Loucy (cell line): Measurements from ENCODE around the gene SEC14L2.

Source experiments
- H2AFZ ChIP-seq: fragments of 200-600 bp; sonication (generic); 2 replicates; pipeline ENCODE4 v1.6.0; 2016; ENCODE audit warnings: antibody characterized with exemption, mild to moderate bottlenecking, low read length, moderate library complexity
- H3F3A ChIP-seq: fragments of 200-600 bp; 2 replicates; pipeline ENCODE4 v1.6.0; 2016; ENCODE audit warnings: antibody characterized with exemption, low read depth, mild to moderate bottlenecking
- H3K27me3 ChIP-seq: fragments of 200-600 bp; sonication (generic); 2 replicates; pipeline ENCODE4 v1.6.1; 2014; ENCODE audit warnings: low read length, mild to moderate bottlenecking; ENCODE audit not compliant: insufficient read depth, poor library complexity, severe bottlenecking
- H3K36me3 ChIP-seq: fragments of 200-600 bp; sonication (generic); 2 replicates; pipeline ENCODE4 v1.6.1; 2016; ENCODE audit warnings: low read length; ENCODE audit not compliant: insufficient read depth
- H3K4me1 ChIP-seq: fragments of 200-600 bp; sonication (generic); 2 replicates; pipeline ENCODE4 v1.5.1; 2014; ENCODE audit warnings: low read length, mild to moderate bottlenecking; ENCODE audit not compliant: insufficient read depth, poor library complexity, severe bottlenecking
- H3K4me2 ChIP-seq: fragments of 200-600 bp; sonication (generic); 2 replicates; pipeline ENCODE4 v1.6.0; 2014; ENCODE audit warnings: antibody characterized with exemption, low read length, low read depth, mild to moderate bottlenecking; ENCODE audit not compliant: poor library complexity, severe bottlenecking
- H3K4me3 ChIP-seq: fragments of 200-600 bp; sonication (generic); 2 replicates; pipeline ENCODE4 v1.5.1; 2014; ENCODE audit warnings: low read length, mild to moderate bottlenecking, mixed read lengths; ENCODE audit not compliant: poor library complexity, severe bottlenecking
- H3K79me2 ChIP-seq: fragments of 200-600 bp; sonication (generic); 2 replicates; pipeline ENCODE4 v1.6.1; 2014; ENCODE audit warnings: low read length; ENCODE audit not compliant: insufficient read depth
- H3K9ac ChIP-seq: fragments of 200-600 bp; sonication (generic); 2 replicates; pipeline ENCODE4 v1.6.0; 2014; ENCODE audit warnings: mild to moderate bottlenecking, low read depth, low read length, moderate library complexity; ENCODE audit not compliant: poor library complexity, severe bottlenecking
- H3K9me2 ChIP-seq: fragments of 200-600 bp; sonication (generic); replicated peaks from 2 replicates; pipeline ENCODE4 v1.6.1; 2016; ENCODE audit warnings: low read depth, low read length, mixed read lengths
- H3K9me3 ChIP-seq: fragments of 200-600 bp; sonication (generic); 2 replicates; pipeline ENCODE4 v1.6.1; 2014; ENCODE audit warnings: mild to moderate bottlenecking, antibody characterized with exemption, low read length, low read depth; ENCODE audit not compliant: insufficient read depth
- H4K20me1 ChIP-seq: fragments of 200-600 bp; sonication (generic); 2 replicates; pipeline ENCODE4 v1.6.0; 2014; ENCODE audit warnings: antibody characterized with exemption, low read length, mild to moderate bottlenecking; ENCODE audit not compliant: insufficient read depth, poor library complexity, severe bottlenecking
- EZH2phosphoT487 ChIP-seq: fragments of 200-600 bp; IDR thresholded peaks from 2 replicates; pipeline ENCODE4 v1.6.1; 2018; ENCODE audit warnings: antibody characterized with exemption, mild to moderate bottlenecking, moderate library complexity, borderline replicate concordance
- TF ChIP-seq, protein P1 (sequence below): fragments of 200-600 bp; sonication (generic); conservative IDR thresholded peaks from 2 replicates; pipeline ENCODE4 v1.5.1; 2014; ENCODE audit warnings: mild to moderate bottlenecking, antibody characterized with exemption, low read length

The SEC14L2 gene

DNA sequence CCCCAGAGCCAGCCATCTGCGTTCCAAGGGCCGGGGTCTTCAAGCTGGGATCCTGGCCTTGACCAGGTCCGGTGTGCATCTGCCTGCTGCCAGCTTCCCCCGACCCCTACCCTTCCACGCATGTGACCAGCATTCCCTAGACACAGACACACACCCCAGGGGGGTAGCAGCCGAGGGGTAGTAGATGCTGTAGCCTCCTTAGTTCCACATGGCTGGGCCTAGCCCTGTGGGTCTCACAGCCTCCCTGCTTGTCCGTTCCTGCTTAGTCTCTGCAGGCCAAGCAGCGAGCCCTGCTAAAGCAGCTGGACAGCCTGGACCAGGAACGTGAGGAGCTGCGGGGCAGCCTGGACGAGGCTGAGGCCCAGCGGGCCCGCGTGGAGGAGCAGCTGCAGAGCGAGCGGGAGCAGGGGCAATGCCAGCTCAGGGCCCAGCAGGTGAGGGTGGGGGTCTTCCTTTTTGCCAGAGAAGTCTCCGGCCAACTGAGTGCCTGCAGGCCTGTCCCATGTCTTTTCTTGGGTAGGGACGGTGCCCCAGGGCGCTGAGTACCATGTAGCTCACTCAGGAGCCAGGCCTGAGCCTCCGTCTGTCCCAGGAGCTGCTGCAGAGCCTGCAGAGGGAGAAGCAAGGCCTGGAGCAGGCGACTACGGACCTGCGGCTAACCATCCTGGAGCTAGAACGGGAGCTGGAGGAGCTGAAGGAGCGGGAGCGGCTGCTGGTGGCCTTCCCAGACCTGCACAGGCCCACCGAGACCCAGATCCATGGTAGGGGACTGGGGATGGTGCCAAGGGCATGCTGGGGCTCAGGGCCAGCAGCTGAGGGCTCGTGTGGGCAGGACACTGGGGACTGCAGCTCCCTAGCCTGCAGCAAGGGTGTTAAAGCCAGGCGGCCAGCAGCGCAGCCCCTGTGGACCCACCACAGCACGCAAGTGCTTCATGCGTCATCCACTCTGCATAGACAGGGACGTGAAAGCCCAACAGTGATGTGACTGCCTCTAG lies 23.2 kb upstream of the SEC14L2 start:
- Histone ChIP-seq H4K20me1 (no peaks in the 10 kb centered on the region), H3K9me2 (no peaks in the 10 kb centered on the region), H3F3A (no peaks in the 10 kb centered on the region), H3K79me2 (no peaks in the 10 kb centered on the region), H3K9me3 (no peaks in the 10 kb centered on the region), H3K27me3 (no peaks in the 10 kb centered on the region), H3K36me3 (no peaks in the 10 kb centered on the region), H3K4me2 (no peak overlapping the region), H2AFZ (no peak overlapping the region), H3K9ac (no peak overlapping the region), H3K4me1 (no peaks in the 10 kb centered on the region), H3K4me3 (no peak overlapping the region)
- no peak for TF ChIP-seq EZH2phosphoT487
- TF ChIP-seq, protein P1, sequence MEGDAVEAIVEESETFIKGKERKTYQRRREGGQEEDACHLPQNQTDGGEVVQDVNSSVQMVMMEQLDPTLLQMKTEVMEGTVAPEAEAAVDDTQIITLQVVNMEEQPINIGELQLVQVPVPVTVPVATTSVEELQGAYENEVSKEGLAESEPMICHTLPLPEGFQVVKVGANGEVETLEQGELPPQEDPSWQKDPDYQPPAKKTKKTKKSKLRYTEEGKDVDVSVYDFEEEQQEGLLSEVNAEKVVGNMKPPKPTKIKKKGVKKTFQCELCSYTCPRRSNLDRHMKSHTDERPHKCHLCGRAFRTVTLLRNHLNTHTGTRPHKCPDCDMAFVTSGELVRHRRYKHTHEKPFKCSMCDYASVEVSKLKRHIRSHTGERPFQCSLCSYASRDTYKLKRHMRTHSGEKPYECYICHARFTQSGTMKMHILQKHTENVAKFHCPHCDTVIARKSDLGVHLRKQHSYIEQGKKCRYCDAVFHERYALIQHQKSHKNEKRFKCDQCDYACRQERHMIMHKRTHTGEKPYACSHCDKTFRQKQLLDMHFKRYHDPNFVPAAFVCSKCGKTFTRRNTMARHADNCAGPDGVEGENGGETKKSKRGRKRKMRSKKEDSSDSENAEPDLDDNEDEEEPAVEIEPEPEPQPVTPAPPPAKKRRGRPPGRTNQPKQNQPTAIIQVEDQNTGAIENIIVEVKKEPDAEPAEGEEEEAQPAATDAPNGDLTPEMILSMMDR, result no peak

DNA sequence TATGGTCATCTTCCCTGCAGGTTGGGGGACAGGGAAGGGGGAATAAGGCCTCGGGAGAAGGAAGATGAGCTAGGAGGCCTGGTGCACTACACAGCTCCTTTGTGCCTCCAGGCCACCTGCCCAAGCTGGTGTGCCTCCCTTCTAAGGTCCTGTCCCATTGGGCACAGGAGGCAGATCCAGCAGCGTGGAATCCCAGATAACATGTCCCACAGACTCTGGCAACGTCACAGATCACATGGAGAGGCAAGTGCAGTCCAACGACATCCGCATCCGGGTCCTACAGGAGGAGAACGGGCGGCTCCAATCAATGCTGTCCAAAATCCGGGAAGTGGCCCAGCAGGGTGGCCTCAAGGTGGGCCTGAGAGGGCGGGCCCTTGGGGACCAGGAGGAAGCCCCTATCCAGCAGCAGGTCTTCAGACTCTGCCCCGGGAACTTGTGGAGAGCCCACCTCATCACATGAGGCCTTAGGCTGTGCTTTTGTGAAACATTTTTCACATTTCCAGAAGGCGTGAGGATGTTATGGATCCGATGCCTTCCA lies 21.4 kb upstream of the SEC14L2 start:
- H3K4me2 ChIP-seq, result no peak overlapping the region
- TF ChIP-seq, protein P1, result no peak
- no peak for TF ChIP-seq EZH2phosphoT487

DNA sequence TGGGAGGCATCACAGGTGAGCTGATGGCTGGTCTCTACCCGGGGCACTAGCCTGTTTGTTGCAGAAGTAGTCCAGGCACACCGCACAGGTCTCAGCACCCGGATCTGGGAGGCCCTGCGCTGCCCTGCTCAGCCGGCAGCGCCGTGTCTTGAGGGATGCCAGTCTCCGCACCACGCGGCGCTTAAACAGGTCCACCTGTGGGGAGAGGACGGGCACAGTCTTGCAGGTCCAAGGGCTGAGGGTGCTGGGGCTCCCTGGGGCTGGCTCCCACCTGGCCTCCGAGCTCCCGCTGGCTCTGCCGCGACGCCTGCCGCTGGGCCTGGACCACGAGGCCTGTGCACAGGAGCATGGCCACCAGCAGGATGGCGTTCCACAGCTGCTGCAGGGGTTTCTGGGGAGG lies 16.8 kb upstream of the SEC14L2 start:
- Histone ChIP-seq H4K20me1 (no peaks in the 10 kb centered on the region), H3K4me2 (no peak overlapping the region), H3K9me2 (no peaks in the 10 kb centered on the region), H3K4me3 (no peak overlapping the region), H3K9ac (no peak overlapping the region), H2AFZ (no peak overlapping the region), H3K79me2 (no peaks in the 10 kb centered on the region), H3K4me1 (no peaks in the 10 kb centered on the region), H3K27me3 (no peaks in the 10 kb centered on the region), H3K9me3 (no peaks in the 10 kb centered on the region), H3F3A (no peaks in the 10 kb centered on the region), H3K36me3 (no peaks in the 10 kb centered on the region)
- TF ChIP-seq, protein P1, result no peak
- TF ChIP-seq EZH2phosphoT487, result no peak

More for the DNA sequence above, 21.4 kb upstream of the SEC14L2 start:
- H3K36me3 ChIP-seq, result no peaks in the 10 kb centered on the region
- no peaks in the 10 kb centered on the region for H3K4me1 ChIP-seq
- no peaks in the 10 kb centered on the region for H4K20me1 ChIP-seq
- no peaks in the 10 kb centered on the region for H3K9me2 ChIP-seq
- H3K9me3 ChIP-seq, result no peaks in the 10 kb centered on the region
- no peak overlapping the region for H2AFZ ChIP-seq
- H3K4me3 ChIP-seq, result no peak overlapping the region
- H3K79me2 ChIP-seq, result no peaks in the 10 kb centered on the region
- no peaks in the 10 kb centered on the region for H3F3A ChIP-seq
- no peak overlapping the region for H3K9ac ChIP-seq
- no peaks in the 10 kb centered on the region for H3K27me3 ChIP-seq
